Measurements from ENCODE around the gene ATXN7L1. TPM values are rescaled to one million over a fixed set of nuclear protein-coding genes. Genes with fewer than 3 reads are reported as not detected.

ATXN7L1 gene
- total RNA-seq, 5 donors from 2014 or later (not counting 1 experiment from before 2014, with no cell fraction given), result 42.3 to 54.7 (median 47.4) TPM

- ATAC-seq (replicated peaks in 1 of 4) (no peak), DNase-seq (no peak)
- peaks cover 0 to 6% of the 10 kb centered on the region in 2 donors for H3K36me3 ChIP-seq (ENCODE audit: control insufficient read depth in 2 of 2, extremely low read depth in 1 of 2, insufficient read depth in 1 of 2, low read length in 1 of 2)
- no peaks in the 10 kb centered on the region for H3K27me3 ChIP-seq (replicated peaks in 1 of 2; ENCODE audit: control insufficient read depth in 2 of 2, extremely low read depth in 1 of 2, insufficient read depth in 2 of 2, low read length in 1 of 2)
- Mint-ChIP-seq H3K4me1 (peaks cover 8 to 32% (median 26%) of the 10 kb centered on the region in 3 donors), H3K27me3 (no peaks in the 10 kb centered on the region), H3K27ac (no peak overlapping the region), H3K9me3 (no peaks in the 10 kb centered on the region), H3K4me3 (no peak overlapping the region), H3K36me3 (peaks cover 24% of the 10 kb centered on the region)
- ChIA-PET CTCF (interaction anchor here in 1 of 2 donors (0.6 to 0.7 kb wide), 2 partner anchors 14 to 409 kb away, joined by 3 to 4 read pairs; no protein-coding TSS in a partner anchor), POLR2A (no interaction called here)
- 97% methylated on average over 5 of the region's 7 CpGs for WGBS (ENCODE audit: insufficient coverage)
- H3K9me3 ChIP-seq, result no peaks in the 10 kb centered on the region
- H3K4me1 ChIP-seq (ENCODE audit: control insufficient read depth in 1 of 2, extremely low read depth in 1 of 2, insufficient read depth in 2 of 2, low read length in 2 of 2), result no peaks in the 10 kb centered on the region
- H3K27ac ChIP-seq (ENCODE audit: low read length), result no peak overlapping the region
- H3K4me3 ChIP-seq (ENCODE audit: control insufficient read depth in 1 of 2, extremely low read depth in 1 of 2, low read length in 1 of 2), result no peak overlapping the region
These were observed 130.6 kb downstream of the ATXN7L1 start for GRCh38 chr7:105745681-105746330.

GRCh38 chr7:105744258-105744657 is 132.1 kb downstream of the ATXN7L1 start:
- Histone ChIP-seq H3K36me3 (ENCODE audit: control insufficient read depth in 2 of 2, extremely low read depth in 1 of 2, insufficient read depth in 1 of 2, low read length in 1 of 2) (peaks cover 0 to 3% of the 10 kb centered on the region in 2 donors), H3K4me1 (ENCODE audit: control insufficient read depth in 1 of 2, extremely low read depth in 1 of 2, insufficient read depth in 2 of 2, low read length in 2 of 2) (no peaks in the 10 kb centered on the region), H3K9me3 (no peaks in the 10 kb centered on the region), H3K27ac (ENCODE audit: low read length) (no peak overlapping the region), H3K4me3 (ENCODE audit: control insufficient read depth in 1 of 2, extremely low read depth in 1 of 2, low read length in 1 of 2) (no peak overlapping the region), H3K27me3 (replicated peaks in 1 of 2; ENCODE audit: control insufficient read depth in 2 of 2, extremely low read depth in 1 of 2, insufficient read depth in 2 of 2, low read length in 1 of 2) (no peaks in the 10 kb centered on the region)
- CTCF ChIA-PET, result interaction anchor here in 1 of 2 donors (0.6 kb wide), 1 partner anchor 86 kb away, joined by 4 read pairs; no protein-coding TSS in a partner anchor
- no peaks in the 10 kb centered on the region for H3K27me3 Mint-ChIP-seq
- DNase-seq (no peak), ATAC-seq (replicated peaks in 1 of 4) (no peak)
- WGBS (ENCODE audit: insufficient coverage), result no CpG with 5 or more reads among the region's 1 CpG
- no peak overlapping the region for H3K27ac Mint-ChIP-seq
- H3K4me1 Mint-ChIP-seq, result peaks cover 14 to 31% (median 30%) of the 10 kb centered on the region in 3 donors
- POLR2A ChIA-PET, result no interaction called here
- H3K4me3 Mint-ChIP-seq, result no peak overlapping the region
- peaks cover 18% of the 10 kb centered on the region for H3K36me3 Mint-ChIP-seq
- H3K9me3 Mint-ChIP-seq, result no peaks in the 10 kb centered on the region

DNA sequence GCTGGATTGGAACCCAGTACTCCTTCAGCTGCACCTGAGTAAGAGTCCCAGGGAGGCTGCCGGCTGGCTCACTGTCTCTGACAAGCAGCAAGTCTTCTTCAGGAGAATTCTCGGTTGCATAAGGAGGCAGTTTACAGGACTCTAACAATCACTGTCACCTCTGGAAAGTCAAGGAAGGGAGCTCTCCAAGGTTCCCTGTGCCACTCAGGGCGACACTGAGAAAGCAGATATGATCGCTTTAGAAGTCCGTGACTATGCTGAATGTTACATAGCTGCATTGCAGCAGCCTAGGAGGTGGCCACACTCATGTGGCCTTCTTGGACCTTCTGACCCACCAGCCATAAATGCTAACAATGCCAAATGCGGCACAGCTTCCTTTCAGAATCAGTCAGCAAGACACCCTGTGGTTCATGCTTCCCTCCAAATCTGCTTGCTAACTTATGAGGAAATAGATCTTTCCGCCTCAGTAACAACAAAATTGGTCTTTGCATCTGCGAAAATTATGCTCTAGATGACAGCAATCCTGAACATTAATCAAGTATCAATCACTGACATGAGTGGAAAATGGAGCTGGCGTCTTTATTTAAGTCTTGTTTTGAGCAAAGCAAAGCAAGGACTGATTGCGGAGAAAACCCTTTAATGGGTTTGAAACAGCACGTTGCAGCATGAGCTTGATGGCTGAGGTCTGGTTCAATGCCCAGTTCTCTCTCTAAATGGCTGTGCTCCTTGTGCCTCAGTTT is 132.9 kb downstream of the ATXN7L1 start:
- CTCF ChIA-PET, result interaction anchor here in 1 of 2 donors (0.6 kb wide), 1 partner anchor 85 kb away, joined by 4 read pairs; no protein-coding TSS in a partner anchor
- no peak for ATAC-seq (replicated peaks in 1 of 4)
- peaks cover 11% of the 10 kb centered on the region for H3K36me3 Mint-ChIP-seq
- WGBS (ENCODE audit: insufficient coverage), result 75% methylated on average over 9 of the region's 11 CpGs
- no peak overlapping the region for H3K4me3 ChIP-seq (ENCODE audit: control insufficient read depth in 1 of 2, extremely low read depth in 1 of 2, low read length in 1 of 2)
- no peak for DNase-seq
- H3K36me3 ChIP-seq (ENCODE audit: control insufficient read depth in 2 of 2, extremely low read depth in 1 of 2, insufficient read depth in 1 of 2, low read length in 1 of 2), result peaks cover 0 to 7% of the 10 kb centered on the region in 2 donors
- H3K27me3 Mint-ChIP-seq, result no peaks in the 10 kb centered on the region
- H3K27ac Mint-ChIP-seq, result no peak overlapping the region
- peaks cover 14 to 31% (median 24%) of the 10 kb centered on the region in 3 donors for H3K4me1 Mint-ChIP-seq
- no peak overlapping the region for H3K4me3 Mint-ChIP-seq
- H3K27ac ChIP-seq (ENCODE audit: low read length), result no peak overlapping the region
- H3K9me3 ChIP-seq, result no peaks in the 10 kb centered on the region
- H3K4me1 ChIP-seq (ENCODE audit: control insufficient read depth in 1 of 2, extremely low read depth in 1 of 2, insufficient read depth in 2 of 2, low read length in 2 of 2), result no peaks in the 10 kb centered on the region
- no peaks in the 10 kb centered on the region for H3K27me3 ChIP-seq (replicated peaks in 1 of 2; ENCODE audit: control insufficient read depth in 2 of 2, extremely low read depth in 1 of 2, insufficient read depth in 2 of 2, low read length in 1 of 2)
- no peaks in the 10 kb centered on the region for H3K9me3 Mint-ChIP-seq
- POLR2A ChIA-PET, result interaction anchor here in 1 of 2 donors (0.5 kb wide), 1 partner anchor 166 kb away, joined by 3 read pairs; no protein-coding TSS in a partner anchor

GRCh38 chr7:105742787-105743186 is 133.6 kb downstream of the ATXN7L1 start:
- ChIA-PET CTCF (interaction anchor here (0.6 to 1.1 kb wide), 3 partner anchors 22 to 136 kb away, joined by 3 to 5 read pairs (median 3); no protein-coding TSS in a partner anchor), POLR2A (no interaction called here)
- DNase-seq (no peak), ATAC-seq (replicated peaks in 1 of 4) (no peak)
- peaks cover 15% of the 10 kb centered on the region for H3K36me3 Mint-ChIP-seq
- H3K27ac Mint-ChIP-seq, result no peak overlapping the region
- Histone ChIP-seq H3K9me3 (no peaks in the 10 kb centered on the region), H3K27ac (ENCODE audit: low read length) (no peak overlapping the region), H3K4me1 (ENCODE audit: control insufficient read depth in 1 of 2, extremely low read depth in 1 of 2, insufficient read depth in 2 of 2, low read length in 2 of 2) (no peaks in the 10 kb centered on the region), H3K36me3 (ENCODE audit: control insufficient read depth in 2 of 2, extremely low read depth in 1 of 2, insufficient read depth in 1 of 2, low read length in 1 of 2) (peaks cover 0 to 8% of the 10 kb centered on the region in 2 donors), H3K27me3 (replicated peaks in 1 of 2; ENCODE audit: control insufficient read depth in 2 of 2, extremely low read depth in 1 of 2, insufficient read depth in 2 of 2, low read length in 1 of 2) (no peaks in the 10 kb centered on the region), H3K4me3 (ENCODE audit: control insufficient read depth in 1 of 2, extremely low read depth in 1 of 2, low read length in 1 of 2) (no peak overlapping the region)
- H3K9me3 Mint-ChIP-seq, result no peaks in the 10 kb centered on the region
- WGBS (ENCODE audit: insufficient coverage), result 74% methylated on average over 2 of the region's 3 CpGs
- no peak overlapping the region for H3K4me3 Mint-ChIP-seq
- H3K4me1 Mint-ChIP-seq, result peaks cover 14 to 31% (median 23%) of the 10 kb centered on the region in 3 donors
- no peaks in the 10 kb centered on the region for H3K27me3 Mint-ChIP-seq

DNA sequence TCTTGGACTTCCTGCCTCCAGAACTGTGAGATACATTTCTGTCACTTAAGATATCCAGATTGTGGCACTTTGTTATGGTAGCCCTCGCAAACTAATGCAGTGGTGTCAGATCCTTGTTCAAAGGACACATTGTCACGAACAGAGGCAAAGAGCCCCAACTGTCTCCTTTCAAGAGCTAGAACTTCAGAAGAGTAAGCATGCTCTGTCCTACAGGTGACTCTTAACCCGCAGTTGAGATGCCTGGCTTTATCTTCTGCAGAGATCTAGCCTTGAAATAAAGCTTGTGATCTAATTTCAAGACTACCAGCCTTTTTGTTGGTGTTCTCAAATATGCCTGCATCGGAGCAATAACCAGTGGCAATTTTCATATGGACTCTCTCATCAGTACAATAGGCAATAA is 134.4 kb downstream of the ATXN7L1 start:
- Mint-ChIP-seq H3K4me1 (peaks cover 14 to 31% (median 23%) of the 10 kb centered on the region in 3 donors), H3K27ac (no peak overlapping the region), H3K27me3 (no peaks in the 10 kb centered on the region), H3K9me3 (no peaks in the 10 kb centered on the region), H3K36me3 (peaks cover 15% of the 10 kb centered on the region), H3K4me3 (no peak overlapping the region)
- CTCF ChIA-PET, result interaction anchor here (1.0 to 1.1 kb wide), 2 partner anchors 109 to 137 kb away, joined by 3 read pairs; no protein-coding TSS in a partner anchor
- Histone ChIP-seq H3K27me3 (replicated peaks in 1 of 2; ENCODE audit: control insufficient read depth in 2 of 2, extremely low read depth in 1 of 2, insufficient read depth in 2 of 2, low read length in 1 of 2) (no peaks in the 10 kb centered on the region), H3K4me3 (ENCODE audit: control insufficient read depth in 1 of 2, extremely low read depth in 1 of 2, low read length in 1 of 2) (no peak overlapping the region), H3K9me3 (no peaks in the 10 kb centered on the region), H3K4me1 (ENCODE audit: control insufficient read depth in 1 of 2, extremely low read depth in 1 of 2, insufficient read depth in 2 of 2, low read length in 2 of 2) (no peaks in the 10 kb centered on the region), H3K36me3 (ENCODE audit: control insufficient read depth in 2 of 2, extremely low read depth in 1 of 2, insufficient read depth in 1 of 2, low read length in 1 of 2) (peaks cover 0 to 5% of the 10 kb centered on the region in 2 donors), H3K27ac (ENCODE audit: low read length) (no peak overlapping the region)
- DNase-seq, result peak in 1 of 35 experiments; percentile 8
- 68% methylated on average over 4 of the region's 4 CpGs for WGBS (ENCODE audit: insufficient coverage)
- POLR2A ChIA-PET, result interaction anchor here (0.5 to 0.6 kb wide), 2 partner anchors 10 to 113 kb away, joined by 3 read pairs; no protein-coding TSS in a partner anchor
- ATAC-seq (replicated peaks in 1 of 4), result peak in 3 of 4 experiments; percentile 43 to 71 (median 57)

DNA sequence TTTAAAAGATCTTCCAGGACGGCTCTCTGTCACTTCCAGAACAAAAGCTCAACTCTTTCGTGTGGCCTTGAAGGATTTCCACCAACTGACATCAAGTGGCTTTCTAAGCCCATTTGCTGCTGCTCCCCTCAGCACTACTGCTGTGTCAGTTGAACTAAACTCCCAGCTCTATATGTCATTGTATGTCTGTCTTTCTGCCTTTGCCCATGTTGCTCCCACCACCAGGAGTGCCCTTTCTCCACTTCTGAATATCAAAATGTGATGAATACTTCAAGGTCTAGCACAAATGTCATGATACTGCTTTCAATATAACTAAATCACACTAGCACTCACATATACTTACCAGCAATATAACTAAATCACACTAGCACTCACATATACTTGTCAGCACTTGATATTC is 138.3 kb downstream of the ATXN7L1 start:
- H3K4me1 ChIP-seq (ENCODE audit: control insufficient read depth in 1 of 2, extremely low read depth in 1 of 2, insufficient read depth in 2 of 2, low read length in 2 of 2), result no peaks in the 10 kb centered on the region
- ATAC-seq (replicated peaks in 1 of 4) (no peak), DNase-seq (no peak)
- H3K36me3 ChIP-seq (ENCODE audit: control insufficient read depth in 2 of 2, extremely low read depth in 1 of 2, insufficient read depth in 1 of 2, low read length in 1 of 2), result peaks cover 0 to 5% of the 10 kb centered on the region in 2 donors
- H3K36me3 Mint-ChIP-seq, result peaks cover 18% of the 10 kb centered on the region
- ChIA-PET POLR2A (no interaction called here), CTCF (no interaction called here)
- H3K27ac ChIP-seq (ENCODE audit: low read length), result no peak overlapping the region
- no peak overlapping the region for H3K27ac Mint-ChIP-seq
- 77% methylated on average over 2 of the region's 2 CpGs for WGBS (ENCODE audit: insufficient coverage)
- peaks cover 14 to 26% (median 24%) of the 10 kb centered on the region in 3 donors for H3K4me1 Mint-ChIP-seq
- H3K27me3 ChIP-seq (replicated peaks in 1 of 2; ENCODE audit: control insufficient read depth in 2 of 2, extremely low read depth in 1 of 2, insufficient read depth in 2 of 2, low read length in 1 of 2), result no peaks in the 10 kb centered on the region
- H3K4me3 ChIP-seq (ENCODE audit: control insufficient read depth in 1 of 2, extremely low read depth in 1 of 2, low read length in 1 of 2), result no peak overlapping the region
- no peak overlapping the region for H3K4me3 Mint-ChIP-seq
- H3K9me3 ChIP-seq, result no peaks in the 10 kb centered on the region
- H3K27me3 Mint-ChIP-seq, result no peaks in the 10 kb centered on the region
- H3K9me3 Mint-ChIP-seq, result no peaks in the 10 kb centered on the region

All from T-cell (primary cell).